DND-41 (cell line): Measurements from ENCODE around the gene JAKMIP2.

ENCODE experiments used
- CTCF ChIP-seq: IDR thresholded peaks from 2 replicates; pipeline ENCODE4 v1.5.1; 2012; ENCODE audit warnings: borderline replicate concordance, low read length, moderate library complexity, mild to moderate bottlenecking; ENCODE audit not compliant: poor library complexity, severe bottlenecking; ENCODE audit errors: extremely low read depth
- EZH2 ChIP-seq: IDR thresholded peaks from 3 replicates; pipeline ENCODE4 v1.6.1; 2012; ENCODE audit warnings: borderline replicate concordance, low read depth, mild to moderate bottlenecking, moderate library complexity, low read length, inconsistent platforms; ENCODE audit not compliant: severe bottlenecking

GRCh38 chr5:147675168-147675567, 107.4 kb downstream of the JAKMIP2 start:
- TF ChIP-seq CTCF (peak; percentile 21), EZH2 (no peak)
